Measurements from ENCODE around the gene SPATA6.

The SPATA6 gene

GRCh38 chr1:48356901-48357300 lies 115.1 kb downstream of the SPATA6 start:
- no peak for DNase-seq (ENCODE audit: low read depth)
- no peak for TF ChIP-seq CTCF (IDR thresholded peaks at IDR 0.05; ENCODE audit: control insufficient read depth, insufficient read depth, low read depth, low read length, missing control alignments)
- H3K4me3 ChIP-seq (ENCODE audit: control insufficient read depth, low read depth, low read length), result no peak overlapping the region

- no peak for TF ChIP-seq CTCF (IDR thresholded peaks at IDR 0.05; ENCODE audit: control insufficient read depth, insufficient read depth, low read depth, low read length, missing control alignments)
- no peak overlapping the region for H3K4me3 ChIP-seq (ENCODE audit: control insufficient read depth, low read depth, low read length)
- no peak for DNase-seq (ENCODE audit: low read depth)
These were observed 127.6 kb downstream of the SPATA6 start for GRCh38 chr1:48344373-48344772.

GRCh38 chr1:48341221-48341620 lies 130.8 kb downstream of the SPATA6 start:
- no peak overlapping the region for H3K4me3 ChIP-seq (ENCODE audit: control insufficient read depth, low read depth, low read length)
- TF ChIP-seq CTCF (IDR thresholded peaks at IDR 0.05; ENCODE audit: control insufficient read depth, insufficient read depth, low read depth, low read length, missing control alignments), result no peak
- no peak for DNase-seq (ENCODE audit: low read depth)

GRCh38 chr1:48338257-48338656 lies 133.7 kb downstream of the SPATA6 start:
- no peak for TF ChIP-seq CTCF (IDR thresholded peaks at IDR 0.05; ENCODE audit: control insufficient read depth, insufficient read depth, low read depth, low read length, missing control alignments)
- no peak for DNase-seq (ENCODE audit: low read depth)
- no peak overlapping the region for H3K4me3 ChIP-seq (ENCODE audit: control insufficient read depth, low read depth, low read length)

GRCh38 chr1:48333316-48333715 lies 138.7 kb downstream of the SPATA6 start:
- no peak for TF ChIP-seq CTCF (IDR thresholded peaks at IDR 0.05; ENCODE audit: control insufficient read depth, insufficient read depth, low read depth, low read length, missing control alignments)
- no peak overlapping the region for H3K4me3 ChIP-seq (ENCODE audit: control insufficient read depth, low read depth, low read length)
- no peak for DNase-seq (ENCODE audit: low read depth)

GRCh38 chr1:48332115-48332514 lies 139.9 kb downstream of the SPATA6 start:
- no peak for TF ChIP-seq CTCF (IDR thresholded peaks at IDR 0.05; ENCODE audit: control insufficient read depth, insufficient read depth, low read depth, low read length, missing control alignments)
- no peak for DNase-seq (ENCODE audit: low read depth)
- H3K4me3 ChIP-seq (ENCODE audit: control insufficient read depth, low read depth, low read length), result no peak overlapping the region

GRCh38 chr1:48329905-48330304 lies 142.1 kb downstream of the SPATA6 start:
- TF ChIP-seq CTCF (IDR thresholded peaks at IDR 0.05; ENCODE audit: control insufficient read depth, insufficient read depth, low read depth, low read length, missing control alignments), result no peak
- no peak for DNase-seq (ENCODE audit: low read depth)

More at GRCh38 chr1:48329905-48330304, 142.1 kb downstream of the SPATA6 start:
- H3K4me3 ChIP-seq (ENCODE audit: control insufficient read depth, low read depth, low read length), result no peak overlapping the region
